WTC11 (cell line): ENCODE measurements around the gene NUDT17. TPM values are rescaled to one million over a fixed set of nuclear protein-coding genes. Genes with fewer than 3 reads are reported as not detected.

Experiments used
- ATF1 ChIP-seq: sonication (generic); formaldehyde crosslinking; IDR thresholded peaks from 2 replicates; pipeline ENCODE4 v1.8.1; 2023; ENCODE audit warnings: mild to moderate bottlenecking, moderate library complexity, missing genetic modification reagents
- CBFB ChIP-seq: sonication (generic); formaldehyde crosslinking; IDR thresholded peaks from 2 replicates; pipeline ENCODE4 v1.8.1; 2022; ENCODE audit warnings: mild to moderate bottlenecking, low read depth, missing genetic modification reagents
- ETV6 ChIP-seq: sonication (generic); formaldehyde crosslinking; IDR thresholded peaks from 2 replicates; pipeline ENCODE4 v1.8.1; 2022; ENCODE audit warnings: mild to moderate bottlenecking, missing genetic modification reagents
- GABPB1 ChIP-seq: sonication (generic); formaldehyde crosslinking; IDR thresholded peaks from 2 replicates; pipeline ENCODE4 v1.8.1; 2023; ENCODE audit warnings: mild to moderate bottlenecking, missing genetic modification reagents
- GTF2I ChIP-seq: fragments of 250-450 bp; sonication (Bioruptor Pico); conservative IDR thresholded peaks from 2 replicates; pipeline ENCODE4 v1.4.0; 2021; ENCODE audit warnings: mild to moderate bottlenecking
- IRF1 ChIP-seq: sonication (generic); formaldehyde crosslinking; IDR thresholded peaks from 2 replicates; pipeline ENCODE4 v1.8.0; 2023; ENCODE audit warnings: missing genetic modification reagents
- MXD4 ChIP-seq: fragments of 250-450 bp; sonication (Bioruptor Pico); IDR thresholded peaks from 2 replicates; pipeline ENCODE4 v1.8.0; 2021; ENCODE audit warnings: mild to moderate bottlenecking, moderate library complexity, borderline replicate concordance
- MYBL2 ChIP-seq: sonication (generic); formaldehyde crosslinking; IDR thresholded peaks from 2 replicates; pipeline ENCODE4 v1.8.1; 2023; ENCODE audit warnings: mild to moderate bottlenecking, moderate library complexity, missing genetic modification reagents
- NFE2L1 ChIP-seq: sonication (generic); formaldehyde crosslinking; IDR thresholded peaks from 2 replicates; pipeline ENCODE4 v1.8.1; 2023; ENCODE audit warnings: missing genetic modification reagents
- NFYB ChIP-seq: sonication (generic); formaldehyde crosslinking; conservative IDR thresholded peaks from 2 replicates; pipeline ENCODE4 v1.8.0; 2022; ENCODE audit warnings: low read depth, missing genetic modification reagents
- RORB ChIP-seq: fragments of 250-450 bp; sonication (Bioruptor Pico); IDR thresholded peaks from 2 replicates; pipeline ENCODE4 v1.9.0; 2021; ENCODE audit warnings: mild to moderate bottlenecking
- SMAD3 ChIP-seq: sonication (generic); formaldehyde crosslinking; IDR thresholded peaks from 2 replicates; pipeline ENCODE4 v1.8.0; 2022; ENCODE audit warnings: missing genetic modification reagents, mild to moderate bottlenecking, borderline replicate concordance
- SP1 ChIP-seq: sonication (generic); formaldehyde crosslinking; conservative IDR thresholded peaks from 2 replicates; pipeline ENCODE4 v1.8.1; 2022; ENCODE audit warnings: missing genetic modification reagents
- TP53 ChIP-seq: sonication (generic); formaldehyde crosslinking; IDR thresholded peaks from 2 replicates; pipeline ENCODE4 v1.8.1; 2023; ENCODE audit warnings: mild to moderate bottlenecking, missing genetic modification reagents
- ZBTB21 ChIP-seq: sonication (generic); formaldehyde crosslinking; IDR thresholded peaks from 2 replicates; pipeline ENCODE4 v1.8.1; 2023; ENCODE audit warnings: mild to moderate bottlenecking, missing genetic modification reagents, borderline replicate concordance
- ZNF121 ChIP-seq: sonication (generic); formaldehyde crosslinking; IDR thresholded peaks from 2 replicates; pipeline ENCODE4 v1.8.0; 2023; ENCODE audit warnings: missing genetic modification reagents
- ZNF232 ChIP-seq: sonication (generic); formaldehyde crosslinking; IDR thresholded peaks from 2 replicates; pipeline ENCODE4 v1.8.0; 2022; ENCODE audit warnings: mild to moderate bottlenecking, missing genetic modification reagents
- ZNF396 ChIP-seq: fragments of 250-450 bp; sonication (Bioruptor Pico); IDR thresholded peaks from 2 replicates; pipeline ENCODE4 v1.8.0; 2021; ENCODE audit warnings: mild to moderate bottlenecking, moderate library complexity, borderline replicate concordance
- ZNF416 ChIP-seq: fragments of 250-450 bp; sonication (Bioruptor Pico); IDR thresholded peaks from 2 replicates; pipeline ENCODE4 v1.9.0; 2021; ENCODE audit warnings: mild to moderate bottlenecking, inconsistent platforms
- ZNF423 ChIP-seq: fragments of 250-450 bp; sonication (Bioruptor Pico); IDR thresholded peaks from 2 replicates; pipeline ENCODE4 v2.1.2; 2022; ENCODE audit warnings: mild to moderate bottlenecking, moderate library complexity
- ZNF425 ChIP-seq: fragments of 250-450 bp; sonication (Bioruptor Pico); conservative IDR thresholded peaks from 2 replicates; pipeline ENCODE4 v1.9.0; 2021; ENCODE audit warnings: mild to moderate bottlenecking
- total RNA-seq: library from RNA; stranded (reverse); gene quantifications from 3 replicates; pipeline ENCODE4 v1.2.3, GENCODE V29; 2021
- TF ChIP-seq, protein P1 (sequence below): fragments of 250-450 bp; sonication (Bioruptor Pico); IDR thresholded peaks from 2 replicates; pipeline ENCODE4 v1.9.0; 2021; ENCODE audit warnings: mild to moderate bottlenecking, borderline replicate concordance
- TF ChIP-seq, protein P2 (sequence below): sonication (generic); formaldehyde crosslinking; IDR thresholded peaks from 2 replicates; pipeline ENCODE4 v1.8.0; 2022; ENCODE audit warnings: mild to moderate bottlenecking, missing genetic modification reagents
- TF ChIP-seq, protein P3 (sequence below): sonication (generic); formaldehyde crosslinking; IDR thresholded peaks from 2 replicates; pipeline ENCODE4 v1.8.1; 2023; ENCODE audit warnings: mild to moderate bottlenecking, missing genetic modification reagents, borderline replicate concordance
- TF ChIP-seq, protein P4 (sequence below): sonication (generic); formaldehyde crosslinking; IDR thresholded peaks from 2 replicates; pipeline ENCODE4 v1.8.1; 2022; ENCODE audit warnings: low read depth, missing genetic modification reagents, borderline replicate concordance

The NUDT17 gene
- total RNA-seq, 1 experiment from 2014 or later, result 2.7 TPM

DNA sequence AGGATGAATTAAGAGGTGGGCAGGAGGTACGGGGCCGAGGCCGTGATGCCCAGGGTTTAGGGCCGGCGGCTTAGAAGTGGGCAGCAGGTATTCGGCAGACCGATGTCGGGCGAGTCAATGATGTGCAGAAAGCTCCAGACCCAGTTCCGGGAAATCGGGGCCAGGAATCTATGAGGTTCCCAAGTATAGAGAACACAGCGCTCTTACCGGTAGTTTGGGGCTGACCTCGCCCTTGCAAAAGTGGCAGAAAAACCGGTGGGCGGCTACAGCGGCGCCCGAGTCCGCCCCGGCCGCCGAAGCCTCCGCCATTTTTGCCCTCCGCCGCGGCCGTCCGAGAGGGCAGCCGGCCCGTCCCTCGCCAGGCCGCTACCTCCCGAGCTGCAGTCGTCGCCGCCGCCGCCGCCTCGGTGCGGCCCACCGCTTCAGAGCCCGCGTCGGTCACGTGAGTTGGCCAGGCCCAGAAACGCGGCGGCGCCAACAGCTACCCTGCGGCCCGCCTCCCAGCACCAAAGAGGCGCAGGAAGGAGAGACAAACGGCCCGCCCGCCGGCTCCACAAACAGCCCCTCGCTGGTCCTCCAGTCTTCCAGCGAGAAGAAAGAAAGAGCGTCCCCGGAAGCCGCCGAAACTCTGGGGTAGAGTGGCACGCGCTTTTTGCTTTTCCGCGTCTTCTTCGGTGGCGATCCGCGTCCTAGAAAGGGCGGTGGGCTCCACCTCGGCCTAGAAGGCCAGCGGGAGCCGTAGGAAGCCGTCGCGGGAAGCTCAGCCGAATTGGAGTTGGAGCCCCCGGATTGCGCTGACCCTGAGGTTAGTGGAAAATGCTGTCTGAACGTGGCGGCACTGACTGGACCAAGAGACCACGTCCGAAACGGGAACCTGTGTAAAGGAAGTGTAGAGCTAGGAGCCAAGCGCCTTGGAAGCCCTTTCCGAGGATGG, 21.6 kb upstream of the NUDT17 start, which contains the start of the genes POLR3C and RNF115 (continued):
- TF ChIP-seq, protein P1, sequence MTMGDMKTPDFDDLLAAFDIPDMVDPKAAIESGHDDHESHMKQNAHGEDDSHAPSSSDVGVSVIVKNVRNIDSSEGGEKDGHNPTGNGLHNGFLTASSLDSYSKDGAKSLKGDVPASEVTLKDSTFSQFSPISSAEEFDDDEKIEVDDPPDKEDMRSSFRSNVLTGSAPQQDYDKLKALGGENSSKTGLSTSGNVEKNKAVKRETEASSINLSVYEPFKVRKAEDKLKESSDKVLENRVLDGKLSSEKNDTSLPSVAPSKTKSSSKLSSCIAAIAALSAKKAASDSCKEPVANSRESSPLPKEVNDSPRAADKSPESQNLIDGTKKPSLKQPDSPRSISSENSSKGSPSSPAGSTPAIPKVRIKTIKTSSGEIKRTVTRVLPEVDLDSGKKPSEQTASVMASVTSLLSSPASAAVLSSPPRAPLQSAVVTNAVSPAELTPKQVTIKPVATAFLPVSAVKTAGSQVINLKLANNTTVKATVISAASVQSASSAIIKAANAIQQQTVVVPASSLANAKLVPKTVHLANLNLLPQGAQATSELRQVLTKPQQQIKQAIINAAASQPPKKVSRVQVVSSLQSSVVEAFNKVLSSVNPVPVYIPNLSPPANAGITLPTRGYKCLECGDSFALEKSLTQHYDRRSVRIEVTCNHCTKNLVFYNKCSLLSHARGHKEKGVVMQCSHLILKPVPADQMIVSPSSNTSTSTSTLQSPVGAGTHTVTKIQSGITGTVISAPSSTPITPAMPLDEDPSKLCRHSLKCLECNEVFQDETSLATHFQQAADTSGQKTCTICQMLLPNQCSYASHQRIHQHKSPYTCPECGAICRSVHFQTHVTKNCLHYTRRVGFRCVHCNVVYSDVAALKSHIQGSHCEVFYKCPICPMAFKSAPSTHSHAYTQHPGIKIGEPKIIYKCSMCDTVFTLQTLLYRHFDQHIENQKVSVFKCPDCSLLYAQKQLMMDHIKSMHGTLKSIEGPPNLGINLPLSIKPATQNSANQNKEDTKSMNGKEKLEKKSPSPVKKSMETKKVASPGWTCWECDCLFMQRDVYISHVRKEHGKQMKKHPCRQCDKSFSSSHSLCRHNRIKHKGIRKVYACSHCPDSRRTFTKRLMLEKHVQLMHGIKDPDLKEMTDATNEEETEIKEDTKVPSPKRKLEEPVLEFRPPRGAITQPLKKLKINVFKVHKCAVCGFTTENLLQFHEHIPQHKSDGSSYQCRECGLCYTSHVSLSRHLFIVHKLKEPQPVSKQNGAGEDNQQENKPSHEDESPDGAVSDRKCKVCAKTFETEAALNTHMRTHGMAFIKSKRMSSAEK (CRISPR knock-in tag), result no peak
- TF ChIP-seq ZNF425 (CRISPR knock-in tag), result no peak
- TF ChIP-seq, protein P2, sequence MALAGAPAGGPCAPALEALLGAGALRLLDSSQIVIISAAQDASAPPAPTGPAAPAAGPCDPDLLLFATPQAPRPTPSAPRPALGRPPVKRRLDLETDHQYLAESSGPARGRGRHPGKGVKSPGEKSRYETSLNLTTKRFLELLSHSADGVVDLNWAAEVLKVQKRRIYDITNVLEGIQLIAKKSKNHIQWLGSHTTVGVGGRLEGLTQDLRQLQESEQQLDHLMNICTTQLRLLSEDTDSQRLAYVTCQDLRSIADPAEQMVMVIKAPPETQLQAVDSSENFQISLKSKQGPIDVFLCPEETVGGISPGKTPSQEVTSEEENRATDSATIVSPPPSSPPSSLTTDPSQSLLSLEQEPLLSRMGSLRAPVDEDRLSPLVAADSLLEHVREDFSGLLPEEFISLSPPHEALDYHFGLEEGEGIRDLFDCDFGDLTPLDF (CRISPR knock-in tag), result peak; percentile 82; the same call in 1 of the 2 replicates
- TF ChIP-seq GTF2I (CRISPR knock-in tag), result no peak
- TF ChIP-seq SMAD3 (CRISPR knock-in tag), result no peak
- TF ChIP-seq ZNF423, result no peak
- peak; percentile 79; the same call in 1 of the 2 replicates for TF ChIP-seq MYBL2 (CRISPR knock-in tag)
- TF ChIP-seq, protein P3, sequence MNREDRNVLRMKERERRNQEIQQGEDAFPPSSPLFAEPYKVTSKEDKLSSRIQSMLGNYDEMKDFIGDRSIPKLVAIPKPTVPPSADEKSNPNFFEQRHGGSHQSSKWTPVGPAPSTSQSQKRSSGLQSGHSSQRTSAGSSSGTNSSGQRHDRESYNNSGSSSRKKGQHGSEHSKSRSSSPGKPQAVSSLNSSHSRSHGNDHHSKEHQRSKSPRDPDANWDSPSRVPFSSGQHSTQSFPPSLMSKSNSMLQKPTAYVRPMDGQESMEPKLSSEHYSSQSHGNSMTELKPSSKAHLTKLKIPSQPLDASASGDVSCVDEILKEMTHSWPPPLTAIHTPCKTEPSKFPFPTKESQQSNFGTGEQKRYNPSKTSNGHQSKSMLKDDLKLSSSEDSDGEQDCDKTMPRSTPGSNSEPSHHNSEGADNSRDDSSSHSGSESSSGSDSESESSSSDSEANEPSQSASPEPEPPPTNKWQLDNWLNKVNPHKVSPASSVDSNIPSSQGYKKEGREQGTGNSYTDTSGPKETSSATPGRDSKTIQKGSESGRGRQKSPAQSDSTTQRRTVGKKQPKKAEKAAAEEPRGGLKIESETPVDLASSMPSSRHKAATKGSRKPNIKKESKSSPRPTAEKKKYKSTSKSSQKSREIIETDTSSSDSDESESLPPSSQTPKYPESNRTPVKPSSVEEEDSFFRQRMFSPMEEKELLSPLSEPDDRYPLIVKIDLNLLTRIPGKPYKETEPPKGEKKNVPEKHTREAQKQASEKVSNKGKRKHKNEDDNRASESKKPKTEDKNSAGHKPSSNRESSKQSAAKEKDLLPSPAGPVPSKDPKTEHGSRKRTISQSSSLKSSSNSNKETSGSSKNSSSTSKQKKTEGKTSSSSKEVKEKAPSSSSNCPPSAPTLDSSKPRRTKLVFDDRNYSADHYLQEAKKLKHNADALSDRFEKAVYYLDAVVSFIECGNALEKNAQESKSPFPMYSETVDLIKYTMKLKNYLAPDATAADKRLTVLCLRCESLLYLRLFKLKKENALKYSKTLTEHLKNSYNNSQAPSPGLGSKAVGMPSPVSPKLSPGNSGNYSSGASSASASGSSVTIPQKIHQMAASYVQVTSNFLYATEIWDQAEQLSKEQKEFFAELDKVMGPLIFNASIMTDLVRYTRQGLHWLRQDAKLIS (CRISPR knock-in tag), result no peak
- peak; percentile 79 for TF ChIP-seq ETV6
- no peak for TF ChIP-seq ZNF232 (CRISPR knock-in tag)
- no peak for TF ChIP-seq TP53 (CRISPR knock-in tag)
- no peak for TF ChIP-seq NFYB (CRISPR knock-in tag)
- peak; percentile 64; the same call in 1 of the 2 replicates for TF ChIP-seq SP1
- 0 out of 2 replicates have a peak, but pooled peaks have one; percentile 27 for TF ChIP-seq ATF1 (CRISPR knock-in tag)
- peak; percentile 75 for TF ChIP-seq ZNF121 (CRISPR knock-in tag)
- no peak; the same call in 1 of the 2 replicates for TF ChIP-seq CBFB (CRISPR knock-in tag)
- no peak for TF ChIP-seq ZNF416 (CRISPR knock-in tag)
- TF ChIP-seq IRF1 (CRISPR knock-in tag), result no peak
- no peak; the same call in 1 of the 2 replicates for TF ChIP-seq ZBTB21 (CRISPR knock-in tag)
- no peak for TF ChIP-seq ZNF396 (CRISPR knock-in tag)
- TF ChIP-seq RORB (CRISPR knock-in tag), result no peak
- TF ChIP-seq MXD4 (CRISPR knock-in tag), result no peak
- TF ChIP-seq, protein P4, sequence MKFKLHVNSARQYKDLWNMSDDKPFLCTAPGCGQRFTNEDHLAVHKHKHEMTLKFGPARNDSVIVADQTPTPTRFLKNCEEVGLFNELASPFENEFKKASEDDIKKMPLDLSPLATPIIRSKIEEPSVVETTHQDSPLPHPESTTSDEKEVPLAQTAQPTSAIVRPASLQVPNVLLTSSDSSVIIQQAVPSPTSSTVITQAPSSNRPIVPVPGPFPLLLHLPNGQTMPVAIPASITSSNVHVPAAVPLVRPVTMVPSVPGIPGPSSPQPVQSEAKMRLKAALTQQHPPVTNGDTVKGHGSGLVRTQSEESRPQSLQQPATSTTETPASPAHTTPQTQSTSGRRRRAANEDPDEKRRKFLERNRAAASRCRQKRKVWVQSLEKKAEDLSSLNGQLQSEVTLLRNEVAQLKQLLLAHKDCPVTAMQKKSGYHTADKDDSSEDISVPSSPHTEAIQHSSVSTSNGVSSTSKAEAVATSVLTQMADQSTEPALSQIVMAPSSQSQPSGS (CRISPR knock-in tag), result no peak
- TF ChIP-seq NFE2L1 (CRISPR knock-in tag), result no peak
- peak; percentile 70 for TF ChIP-seq GABPB1 (CRISPR knock-in tag)
